SK-N-DZ (cell line): ENCODE measurements around the gene PDIA4.
A peak's percentile ranks its signal among the peaks of the same experiment; 100 is the strongest.
"Not testable (repeated sequence)": the region's sequence is repeated elsewhere in the genome, so short reads cannot be mapped to it uniquely, and the experiment has no call there.

Source experiments
- DNase-seq: peaks from one replicate; pipeline ENCODE4 v3.0.0-alpha.2; 2015; ENCODE audit warnings: low spot score

PDIA4 gene

GRCh38 chr7:149003560-149004305 is 24.6 kb downstream of the PDIA4 start:
- no peak for DNase-seq

- no peak for DNase-seq
Measured at GRCh38 chr7:149003018-149003417, 25.3 kb downstream of the PDIA4 start.

GRCh38 chr7:149002604-149003003 is 25.7 kb downstream of the PDIA4 start:
- no peak for DNase-seq

- no peak for DNase-seq
Measured at GRCh38 chr7:149001427-149002068, 26.8 kb downstream of the PDIA4 start.

GRCh38 chr7:149000961-149001360 is 27.3 kb downstream of the PDIA4 start:
- peak; percentile 87 for DNase-seq

- DNase-seq, result no peak
Measured at GRCh38 chr7:148999192-148999591, 29.1 kb downstream of the PDIA4 start.

GRCh38 chr7:148997497-148997896 is 30.8 kb downstream of the PDIA4 start:
- DNase-seq, result no peak

- DNase-seq, result no peak
Measured at GRCh38 chr7:148994576-148994975, 33.7 kb downstream of the PDIA4 start.

- DNase-seq, result no peak
Measured at GRCh38 chr7:148993193-148993592, 35.1 kb downstream of the PDIA4 start.

- DNase-seq, result no peak
Measured at GRCh38 chr7:148991536-148991935, 36.8 kb downstream of the PDIA4 start.

GRCh38 chr7:148987751-148988512 is 40.4 kb downstream of the PDIA4 start:
- DNase-seq, result no peak

- peak; percentile 97 for DNase-seq
Measured at GRCh38 chr7:148987010-148987750, 41.1 kb downstream of the PDIA4 start.

- DNase-seq, result no peak
Measured at GRCh38 chr7:148986742-148987009, 41.6 kb downstream of the PDIA4 start.

- DNase-seq, result peak; percentile 98
Measured at GRCh38 chr7:148983200-148984146, 44.8 kb downstream of the PDIA4 start.

- DNase-seq, result peak; percentile 71
Measured at GRCh38 chr7:148982654-148983199, 45.6 kb downstream of the PDIA4 start.

- DNase-seq, result no peak
Measured at GRCh38 chr7:148979827-148980226, 48.5 kb downstream of the PDIA4 start.

GRCh38 chr7:148979072-148979471 is 49.2 kb downstream of the PDIA4 start:
- DNase-seq, result not testable (repeated sequence)

GRCh38 chr7:148978091-148978490 is 50.2 kb downstream of the PDIA4 start:
- peak; percentile 41 for DNase-seq

- peak; percentile 71 for DNase-seq
Measured at GRCh38 chr7:148975896-148976295, 52.4 kb downstream of the PDIA4 start.

GRCh38 chr7:148973256-148973655 is 55.0 kb downstream of the PDIA4 start:
- no peak for DNase-seq

- no peak for DNase-seq
Measured at GRCh38 chr7:148972375-148972774, 55.9 kb downstream of the PDIA4 start.
